Naive thymus-derived CD4-positive, alpha-beta T cell (primary cell): Measurements from ENCODE around the gene YWHAQ. TPM values are rescaled to one million over a fixed set of nuclear protein-coding genes. Genes with fewer than 3 reads are reported as not detected.
A peak's percentile ranks its signal among the peaks of the same experiment; 100 is the strongest.
"Not testable (repeated sequence)": the region's sequence is repeated elsewhere in the genome, so short reads cannot be mapped to it uniquely, and the experiment has no call there.

Experiments used
- ATAC-seq: fragments of 150-1000 bp; cut with Tn5 transposase; 2 replicates; pipeline ENCODE4 v1.10.0; 2021; ENCODE audit warnings: mild to moderate bottlenecking, moderate library complexity
- CTCF ChIA-PET: fragments of 350-600 bp; sonication (Branson Sonifier 250); formaldehyde crosslinking; loops from one replicate; lab custom pipeline; 2021; ENCODE audit warnings: antibody characterized with exemption; lab: Charles Lee
- POLR2A ChIA-PET: fragments of 350-600 bp; sonication (Branson Sonifier 250); formaldehyde crosslinking; loops from one replicate; lab custom pipeline; 2021; ENCODE audit warnings: antibody characterized with exemption, inconsistent platforms; lab: Charles Lee
- DNase-seq, 9 donors: peaks; one replicate each; pipeline versions ENCODE4 v3.0.0 to v3.0.0-alpha.2; 2020 to 2022; ENCODE audit warnings: mixed read lengths in 1 of 9
- H3K27ac ChIP-seq: one replicate; pipeline ENCODE4 v1.7.0; 2013; ENCODE audit warnings: mild to moderate bottlenecking, low read depth, low read length, moderate library complexity
- H3K27me3 ChIP-seq, 2 donors: one replicate each; pipeline ENCODE4 v1.7.0; 2013; ENCODE audit warnings: low read length in 2 of 2, mild to moderate bottlenecking in 2 of 2, moderate library complexity in 2 of 2; ENCODE audit not compliant: control insufficient read depth in 2 of 2, insufficient read depth in 2 of 2
- H3K36me3 ChIP-seq, 3 experiments: 1 replicate in 2 of 3; 2 replicates in 1 of 3; pipeline ENCODE4 v1.7.0; 2013; ENCODE audit warnings: low read length in 3 of 3, mild to moderate bottlenecking in 3 of 3, moderate library complexity in 1 of 3; ENCODE audit not compliant: insufficient read depth in 3 of 3, control insufficient read depth in 2 of 3
- H3K4me1 ChIP-seq, 2 donors: one replicate each; pipeline ENCODE4 v1.7.0; 2013; ENCODE audit warnings: low read length in 2 of 2, mild to moderate bottlenecking in 2 of 2, moderate library complexity in 1 of 2; ENCODE audit not compliant: control insufficient read depth in 2 of 2, insufficient read depth in 2 of 2
- H3K4me3 ChIP-seq: 2 replicates; pipeline ENCODE4 v1.7.0; 2013; ENCODE audit warnings: mild to moderate bottlenecking, low read length
- H3K9me3 ChIP-seq, 3 experiments: 1 replicate in 2 of 3; 2 replicates in 1 of 3; pipeline ENCODE4 v1.7.0; 2013; ENCODE audit warnings: low read length in 3 of 3; ENCODE audit not compliant: control insufficient read depth in 2 of 3
- H3K27ac Mint-ChIP-seq, 9 donors: one replicate each; pipeline ENCODE4 v1.8.0; 2020 to 2022; ENCODE audit warnings: mixed read lengths in 9 of 9, mild to moderate bottlenecking in 8 of 9, moderate library complexity in 5 of 9, inconsistent platforms in 2 of 9
- H3K27me3 Mint-ChIP-seq, 5 donors: one replicate each; pipeline ENCODE4 v1.8.0; 2021 to 2022; ENCODE audit warnings: mixed read lengths in 5 of 5, mild to moderate bottlenecking in 1 of 5
- H3K36me3 Mint-ChIP-seq, 5 donors: one replicate each; pipeline ENCODE4 v1.8.0; 2020 to 2022; ENCODE audit warnings: mixed read lengths in 5 of 5, mild to moderate bottlenecking in 3 of 5, inconsistent platforms in 1 of 5
- H3K4me1 Mint-ChIP-seq, 7 donors: one replicate each; pipeline ENCODE4 v1.8.0; 2020 to 2022; ENCODE audit warnings: mixed read lengths in 7 of 7, mild to moderate bottlenecking in 3 of 7, inconsistent platforms in 1 of 7
- H3K4me3 Mint-ChIP-seq, 10 donors: one replicate each; pipeline ENCODE4 v1.8.0; 2020 to 2022; ENCODE audit warnings: mild to moderate bottlenecking in 10 of 10, mixed read lengths in 10 of 10, moderate library complexity in 6 of 10, inconsistent platforms in 2 of 10
- H3K9me3 Mint-ChIP-seq, 11 donors: one replicate each; pipeline ENCODE4 v1.8.0; 2020 to 2022; ENCODE audit warnings: mixed read lengths in 11 of 11, mild to moderate bottlenecking in 4 of 11, inconsistent platforms in 1 of 11, moderate library complexity in 1 of 11
- intact Hi-C, 2 donors: fragments of 100-400 bp; cut with micrococcal nuclease; formaldehyde crosslinking; loops; one replicate each; pipeline ENCODE4 v1.15.1; 2023
- polyA plus RNA-seq, 2 donors: library from polyadenylated mRNA; unstranded; fragments of 300-500 nt; fragmentation: Illumina TruSeq; gene quantifications; one replicate each; pipeline ENCODE4 v1.2.3, GENCODE V29; 2021
- total RNA-seq, 6 experiments: library from RNA in 5 of 6; stranded (reverse) in 5 of 6; gene quantifications; 1 replicate in 5 of 6; 2 replicates in 1 of 6; pipeline ENCODE4 v1.2.3 and lab custom pipeline; 2021 to 2026

Gene YWHAQ
- total and polyA plus RNA-seq, 7 experiments from 2014 or later = 67.3 to 189 (median 118) TPM

DNA sequence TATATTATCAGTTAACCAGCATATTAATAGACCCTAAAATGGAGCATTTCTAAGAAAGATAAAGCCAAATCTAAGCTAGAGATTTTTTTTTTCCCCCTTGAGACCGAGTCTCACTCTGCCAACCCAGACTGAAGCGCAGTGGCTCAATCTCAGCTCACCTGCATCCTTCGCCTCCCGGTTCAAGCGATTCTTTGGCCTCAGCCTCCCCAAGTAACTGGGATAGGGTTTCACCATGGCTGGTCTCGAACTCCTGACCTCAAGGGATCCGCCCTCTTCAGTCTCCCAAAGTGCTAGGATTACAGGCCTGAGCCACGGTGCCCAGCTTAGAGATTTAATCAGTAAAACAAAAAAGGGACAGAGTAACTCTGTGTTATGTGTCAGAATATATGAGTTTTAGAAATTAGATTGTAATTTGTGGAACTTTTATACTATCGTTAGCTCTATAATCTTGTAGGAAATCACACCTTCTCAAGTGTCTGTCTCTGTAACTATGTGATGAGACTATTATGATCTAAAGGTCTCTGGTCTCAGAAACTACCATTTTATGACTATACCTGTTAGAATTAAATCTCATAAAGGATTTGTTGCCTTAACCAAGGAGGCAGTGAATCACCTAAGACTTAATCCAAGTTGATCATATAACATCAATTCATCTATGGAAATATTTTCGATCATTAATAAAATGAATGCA lies 34.0 kb downstream of the YWHAQ start:
- H3K27me3 ChIP-seq = no peaks in the 10 kb centered on the region
- peaks cover 31 to 60% (median 45%) of the 10 kb centered on the region in 7 donors for H3K4me1 Mint-ChIP-seq
- peaks cover 0 to 10% (median 0%) of the 10 kb centered on the region in 3 experiments for H3K9me3 ChIP-seq
- intact Hi-C loops = no loop called here
- peaks cover 4 to 22% of the 10 kb centered on the region in 2 donors for H3K4me1 ChIP-seq
- H3K36me3 Mint-ChIP-seq = peaks cover 9 to 42% (median 31%) of the 10 kb centered on the region in 5 donors
- H3K4me3 Mint-ChIP-seq = peak overlapping the region in 4 of 10 donors; percentile 5 to 16 (median 15)
- ChIA-PET CTCF (no interaction called here), POLR2A (no interaction called here)
- peaks cover 0 to 20% (median 0%) of the 10 kb centered on the region in 3 experiments for H3K36me3 ChIP-seq
- no peak for DNase-seq
- peak; percentile 40 for ATAC-seq
- H3K27ac Mint-ChIP-seq = peak overlapping the region in 3 of 9 donors; percentile 11 to 55 (median 50)
- no peaks in the 10 kb centered on the region for H3K27me3 Mint-ChIP-seq
- no peak overlapping the region for H3K4me3 ChIP-seq
- H3K9me3 Mint-ChIP-seq = peaks cover 0 to 19% (median 10%) of the 10 kb centered on the region in 11 donors
- no peak overlapping the region for H3K27ac ChIP-seq

DNA sequence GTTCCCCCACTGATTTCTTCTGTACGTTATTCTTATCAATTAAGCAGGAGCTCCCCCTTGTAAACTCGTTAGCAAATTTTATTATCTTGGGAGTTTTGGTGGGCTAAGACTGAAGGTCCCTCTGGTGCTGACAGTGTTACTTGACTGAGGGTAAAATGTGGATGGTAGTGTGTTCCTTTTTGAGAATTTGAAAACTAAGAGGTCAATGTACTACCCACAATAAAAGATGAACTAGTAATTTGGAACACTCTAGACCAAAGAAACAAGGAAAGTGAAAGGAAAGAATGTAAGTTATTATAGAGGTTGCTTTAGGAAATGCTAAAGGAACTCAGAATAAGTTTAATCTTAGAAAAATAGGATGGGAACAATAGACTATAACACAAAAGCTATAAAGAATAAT lies 35.1 kb downstream of the YWHAQ start:
- ATAC-seq = no peak
- H3K4me3 ChIP-seq = no peak overlapping the region
- ChIA-PET CTCF (no interaction called here), POLR2A (interaction anchor here (0.6 kb wide), 1 partner anchor 306 kb away, joined by 4 read pairs; no protein-coding TSS in a partner anchor)
- H3K36me3 ChIP-seq = peaks cover 0 to 16% (median 0%) of the 10 kb centered on the region in 3 experiments
- Mint-ChIP-seq H3K27me3 (no peaks in the 10 kb centered on the region), H3K27ac (peak overlapping the region in 3 of 9 donors; percentile 14 to 50 (median 50)), H3K9me3 (peaks cover 0 to 19% (median 10%) of the 10 kb centered on the region in 11 donors), H3K36me3 (peaks cover 9 to 45% (median 28%) of the 10 kb centered on the region in 5 donors), H3K4me1 (peaks cover 31 to 63% (median 48%) of the 10 kb centered on the region in 7 donors), H3K4me3 (peak overlapping the region in 2 of 10 donors; percentile 10 to 23)
- peaks cover 4 to 22% of the 10 kb centered on the region in 2 donors for H3K4me1 ChIP-seq
- intact Hi-C loops = no loop called here
- no peak for DNase-seq
- peaks cover 0 to 10% (median 0%) of the 10 kb centered on the region in 3 experiments for H3K9me3 ChIP-seq
- no peaks in the 10 kb centered on the region for H3K27me3 ChIP-seq
- no peak overlapping the region for H3K27ac ChIP-seq

GRCh38 chr2:9595256-9595655 lies 35.5 kb downstream of the YWHAQ start:
- H3K27ac Mint-ChIP-seq, H3K4me3 Mint-ChIP-seq, ATAC-seq, H3K27ac ChIP-seq, CTCF ChIA-PET, H3K4me3 ChIP-seq, H3K9me3 ChIP-seq, H3K27me3 ChIP-seq, DNase-seq, intact Hi-C loops, H3K27me3 Mint-ChIP-seq: not testable (repeated sequence)
- H3K4me1 ChIP-seq = peaks cover 4 to 22% of the 10 kb centered on the region in 2 donors
- Mint-ChIP-seq H3K9me3 (peaks cover 0 to 19% (median 9%) of the 10 kb centered on the region in 11 donors), H3K4me1 (peaks cover 31 to 63% (median 48%) of the 10 kb centered on the region in 7 donors), H3K36me3 (peaks cover 9 to 41% (median 25%) of the 10 kb centered on the region in 5 donors)
- peaks cover 0 to 19% (median 0%) of the 10 kb centered on the region in 3 experiments for H3K36me3 ChIP-seq
- POLR2A ChIA-PET = interaction anchor here (0.6 kb wide), 1 partner anchor 307 kb away, joined by 4 read pairs; no protein-coding TSS in a partner anchor

GRCh38 chr2:9594366-9595054 lies 36.3 kb downstream of the YWHAQ start:
- H3K36me3 ChIP-seq = peaks cover 0 to 17% (median 5%) of the 10 kb centered on the region in 3 experiments
- H3K9me3 ChIP-seq = peaks cover 0 to 4% (median 0%) of the 10 kb centered on the region in 3 experiments
- Mint-ChIP-seq H3K4me3 (peak overlapping the region in 1 of 10 donors; percentile 54), H3K27ac (peak overlapping the region in 5 of 9 donors; percentile 0 to 53 (median 23)), H3K9me3 (peaks cover 0 to 12% (median 2%) of the 10 kb centered on the region in 11 donors), H3K27me3 (no peaks in the 10 kb centered on the region), H3K4me1 (peaks cover 24 to 56% (median 43%) of the 10 kb centered on the region in 7 donors), H3K36me3 (peaks cover 4 to 37% (median 24%) of the 10 kb centered on the region in 5 donors)
- H3K27me3 ChIP-seq = no peaks in the 10 kb centered on the region
- ATAC-seq (peak; percentile 14), DNase-seq (no peak)
- H3K4me1 ChIP-seq = peaks cover 4 to 22% of the 10 kb centered on the region in 2 donors
- ChIA-PET POLR2A (no interaction called here), CTCF (no interaction called here)
- no peak overlapping the region for H3K27ac ChIP-seq
- intact Hi-C loops = loop anchor here in 1 of 2 donors (5.0 kb wide), 2 partner anchors 33 to 37 kb away; partner anchors contain the start of gene ADAM17
- H3K4me3 ChIP-seq = no peak overlapping the region

DNA sequence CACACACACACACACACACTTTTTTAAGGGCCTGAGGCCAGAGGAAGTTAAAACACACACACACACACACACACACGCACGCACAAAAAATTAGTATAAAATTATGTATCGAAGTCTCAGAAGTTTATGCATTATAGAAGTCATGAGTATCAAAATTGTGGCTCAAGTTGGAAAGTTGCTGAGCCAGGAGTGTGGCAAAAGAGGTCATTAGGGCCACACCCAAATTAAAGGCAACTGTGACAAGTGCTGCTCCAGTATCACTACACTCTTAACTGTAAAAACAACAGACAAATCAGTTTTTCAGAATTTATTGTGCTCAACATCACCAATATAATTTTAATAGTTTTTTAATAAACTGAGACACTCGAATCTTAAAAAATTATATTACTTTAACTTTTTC lies 36.9 kb downstream of the YWHAQ start:
- DNase-seq = no peak
- no peak overlapping the region for H3K27ac ChIP-seq
- peaks cover 4 to 22% of the 10 kb centered on the region in 2 donors for H3K4me1 ChIP-seq
- Mint-ChIP-seq H3K9me3 (peaks cover 0 to 6% (median 0%) of the 10 kb centered on the region in 11 donors), H3K36me3 (peaks cover 0 to 31% (median 19%) of the 10 kb centered on the region in 5 donors), H3K27ac (peak overlapping the region in 1 of 9 donors; percentile 51), H3K4me3 (no peak overlapping the region), H3K4me1 (peaks cover 24 to 52% (median 41%) of the 10 kb centered on the region in 7 donors), H3K27me3 (no peaks in the 10 kb centered on the region)
- H3K4me3 ChIP-seq = no peak overlapping the region
- ChIA-PET CTCF (no interaction called here), POLR2A (no interaction called here)
- H3K9me3 ChIP-seq = no peaks in the 10 kb centered on the region
- H3K27me3 ChIP-seq = no peaks in the 10 kb centered on the region
- ATAC-seq = no peak
- intact Hi-C loops = loop anchor here in 1 of 2 donors (5.0 kb wide), 2 partner anchors 33 to 37 kb away; partner anchors contain the start of gene ADAM17
- H3K36me3 ChIP-seq = peaks cover 0 to 11% (median 11%) of the 10 kb centered on the region in 3 experiments

DNA sequence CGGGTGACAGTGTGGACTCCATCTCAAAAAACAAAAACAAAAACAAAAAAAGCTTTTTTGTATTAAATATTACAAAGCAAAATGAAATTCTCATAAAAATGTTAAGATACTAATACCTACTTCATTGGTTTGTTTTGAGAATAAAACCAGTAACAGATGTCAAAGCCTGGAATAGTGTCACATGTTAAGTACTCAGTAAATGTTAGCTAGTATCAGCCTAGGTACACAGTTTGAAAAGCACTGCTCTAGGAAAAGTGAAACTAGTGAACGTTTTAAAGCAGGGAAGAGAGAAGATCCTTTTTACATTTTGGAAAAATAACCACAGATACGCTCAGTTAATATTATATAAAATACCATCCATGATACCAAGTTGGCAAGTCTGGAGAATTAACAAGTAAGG lies 38.1 kb downstream of the YWHAQ start:
- POLR2A ChIA-PET = no interaction called here
- H3K27ac ChIP-seq = no peak overlapping the region
- peaks cover 4 to 22% of the 10 kb centered on the region in 2 donors for H3K4me1 ChIP-seq
- no peaks in the 10 kb centered on the region for H3K27me3 ChIP-seq
- ATAC-seq (no peak), DNase-seq (no peak)
- H3K9me3 ChIP-seq = no peaks in the 10 kb centered on the region
- H3K4me3 ChIP-seq = no peak overlapping the region
- intact Hi-C loops = loop anchor here in 1 of 2 donors (5.0 kb wide), 2 partner anchors 35 kb away; partner anchors contain the start of gene ADAM17
- CTCF ChIA-PET = no interaction called here
- Mint-ChIP-seq H3K36me3 (peaks cover 0 to 24% (median 13%) of the 10 kb centered on the region in 5 donors), H3K27me3 (no peaks in the 10 kb centered on the region), H3K9me3 (peaks cover 0 to 3% (median 0%) of the 10 kb centered on the region in 11 donors), H3K4me3 (peak overlapping the region in 1 of 10 donors; percentile 9), H3K4me1 (peaks cover 19 to 49% (median 33%) of the 10 kb centered on the region in 7 donors), H3K27ac (peak overlapping the region in 2 of 9 donors; percentile 29 to 40)
- peaks cover 0 to 21% (median 12%) of the 10 kb centered on the region in 3 experiments for H3K36me3 ChIP-seq
